CD14-positive monocyte (primary cell): Measurements from ENCODE around the gene FOXM1. TPM values are rescaled to one million over a fixed set of nuclear protein-coding genes. Genes with fewer than 3 reads are reported as not detected.

Experiments
- DNase-seq, 3 donors: peaks; one replicate each; pipeline ENCODE4 v3.0.0-alpha.2; 2011 to 2022
- H2AFZ ChIP-seq: 2 replicates; pipeline ENCODE4 v1.6.0; 2012; ENCODE audit warnings: mild to moderate bottlenecking, low read depth, low read length, inconsistent platforms; ENCODE audit not compliant: insufficient read depth, poor library complexity, severe bottlenecking
- H3K27ac ChIP-seq, 2 donors: 1 replicate in 1 of 2; 2 replicates in 1 of 2; pipeline ENCODE4 v1.5.1; 2012 to 2013; ENCODE audit warnings: low read length in 2 of 2, control low read depth in 1 of 2, inconsistent platforms in 1 of 2, low read depth in 1 of 2, mild to moderate bottlenecking in 1 of 2
- H3K27me3 ChIP-seq, 2 donors: one replicate each; pipeline versions ENCODE4 v1.6.0 to v1.6.1; 2011 to 2013; ENCODE audit warnings: low read length in 2 of 2; ENCODE audit not compliant: control insufficient read depth in 2 of 2, insufficient read depth in 2 of 2
- H3K36me3 ChIP-seq, 2 donors: replicated peaks in 1 of 2; 1 replicate in 1 of 2; 2 replicates in 1 of 2; pipeline versions ENCODE4 v1.5.1 to v1.6.1; 2012 to 2013; ENCODE audit warnings: low read length in 2 of 2, control low read depth in 1 of 2, inconsistent platforms in 1 of 2, mild to moderate bottlenecking in 1 of 2; ENCODE audit not compliant: insufficient read depth in 2 of 2, control insufficient read depth in 1 of 2
- H3K4me1 ChIP-seq, 2 donors: 1 replicate in 1 of 2; 2 replicates in 1 of 2; pipeline versions ENCODE4 v1.5.1 to v1.6.1; 2012 to 2013; ENCODE audit warnings: low read length in 2 of 2, control low read depth in 1 of 2, inconsistent platforms in 1 of 2, mild to moderate bottlenecking in 1 of 2, moderate library complexity in 1 of 2; ENCODE audit not compliant: insufficient read depth in 2 of 2, control insufficient read depth in 1 of 2
- H3K4me2 ChIP-seq: replicated peaks from 2 replicates; pipeline ENCODE3; 2012; ENCODE audit warnings: low read length, moderate library complexity, mild to moderate bottlenecking; ENCODE audit not compliant: poor library complexity, severe bottlenecking; ENCODE audit errors: extremely low read depth
- H3K4me3 ChIP-seq, 3 experiments: fragments of 200-600 bp in 1 of 3; sonication (generic) in 1 of 3; replicated peaks in 1 of 3; 1 replicate in 2 of 3; 2 replicates in 1 of 3; pipeline ENCODE4 v1.5.1; 2011 to 2013; ENCODE audit warnings: low read length in 3 of 3, mild to moderate bottlenecking in 3 of 3, control low read depth in 2 of 3, low read depth in 2 of 3, inconsistent platforms in 1 of 3, moderate library complexity in 1 of 3
- H3K79me2 ChIP-seq: 2 replicates; pipeline ENCODE4 v1.6.0; 2012; ENCODE audit warnings: mild to moderate bottlenecking, control low read depth, inconsistent platforms, low read length, moderate library complexity; ENCODE audit not compliant: insufficient read depth
- H3K9ac ChIP-seq: 2 replicates; pipeline ENCODE4 v1.6.0; 2017; ENCODE audit warnings: low read length, mild to moderate bottlenecking; ENCODE audit not compliant: insufficient read depth, poor library complexity, severe bottlenecking
- H3K9me3 ChIP-seq, 2 donors: replicated peaks in 1 of 2; 1 replicate in 1 of 2; 2 replicates in 1 of 2; pipeline versions ENCODE4 v1.5.1 to v1.6.1; 2012 to 2013; ENCODE audit warnings: low read length in 2 of 2, control low read depth in 1 of 2; ENCODE audit not compliant: control insufficient read depth in 1 of 2, insufficient read depth in 1 of 2
- H4K20me1 ChIP-seq: 2 replicates; pipeline ENCODE4 v1.6.0; 2012; ENCODE audit warnings: mild to moderate bottlenecking, low read length, control low read depth, moderate library complexity; ENCODE audit not compliant: insufficient read depth
- H3K27ac Mint-ChIP-seq, 7 donors: one replicate each; pipeline ENCODE4 v1.8.0; 2020; ENCODE audit warnings: mild to moderate bottlenecking in 7 of 7, mixed read lengths in 7 of 7, moderate library complexity in 6 of 7, inconsistent platforms in 2 of 7
- H3K27me3 Mint-ChIP-seq, 3 donors: one replicate each; pipeline ENCODE4 v1.8.0; 2021 to 2022; ENCODE audit warnings: low read depth in 3 of 3, mild to moderate bottlenecking in 3 of 3, mixed read lengths in 3 of 3, moderate library complexity in 3 of 3, inconsistent platforms in 1 of 3
- H3K36me3 Mint-ChIP-seq, 2 donors: one replicate each; pipeline ENCODE4 v1.8.0; 2020; ENCODE audit warnings: mixed read lengths in 2 of 2, inconsistent platforms in 1 of 2, mild to moderate bottlenecking in 1 of 2
- H3K4me1 Mint-ChIP-seq: one replicate; pipeline ENCODE4 v1.8.0; 2020; ENCODE audit warnings: mild to moderate bottlenecking, mixed read lengths
- H3K4me3 Mint-ChIP-seq, 2 donors: one replicate each; pipeline ENCODE4 v1.8.0; 2020; ENCODE audit warnings: mild to moderate bottlenecking in 2 of 2, mixed read lengths in 2 of 2, moderate library complexity in 1 of 2
- H3K9me3 Mint-ChIP-seq, 7 donors: one replicate each; pipeline ENCODE4 v1.8.0; 2020 to 2022; ENCODE audit warnings: mixed read lengths in 7 of 7, mild to moderate bottlenecking in 6 of 7, moderate library complexity in 6 of 7, inconsistent platforms in 2 of 7
- WGBS: methylation state at CpG from one replicate; pipeline ENCODE4 v1.1.5; 2013; ENCODE audit warnings: missing lambda C conversion rate; ENCODE audit not compliant: insufficient coverage; 5-methylcytosine and 5-hydroxymethylcytosine counted together
- intact Hi-C, 2 donors: fragments of 100-400 bp; cut with micrococcal nuclease; formaldehyde crosslinking; loops; one replicate each; pipeline versions ENCODE4 v1.15.0 to v1.15.1; 2023
- polyA plus RNA-seq, 3 donors: library from polyadenylated mRNA; depleted of rRNA in 1 of 3; unstranded in 2 of 3; stranded (reverse) in 1 of 3; fragments of 300-500 nt in 2 of 3; fragments of >200 nt in 1 of 3; fragmentation: Illumina TruSeq in 2 of 3; gene quantifications; 1 replicate in 2 of 3; 2 replicates in 1 of 3; pipeline ENCODE4 v1.2.3, GENCODE V29; 2012 to 2021
- TF ChIP-seq, protein P1 (sequence below): fragments of 200-600 bp; IDR thresholded peaks from one replicate; pipeline ENCODE4 v1.8.0; 2022; ENCODE audit warnings: antibody characterized with exemption, mild to moderate bottlenecking

FOXM1 gene
- polyA plus RNA-seq, 3 donors: 0.03 TPM; not detected in 2

DNA sequence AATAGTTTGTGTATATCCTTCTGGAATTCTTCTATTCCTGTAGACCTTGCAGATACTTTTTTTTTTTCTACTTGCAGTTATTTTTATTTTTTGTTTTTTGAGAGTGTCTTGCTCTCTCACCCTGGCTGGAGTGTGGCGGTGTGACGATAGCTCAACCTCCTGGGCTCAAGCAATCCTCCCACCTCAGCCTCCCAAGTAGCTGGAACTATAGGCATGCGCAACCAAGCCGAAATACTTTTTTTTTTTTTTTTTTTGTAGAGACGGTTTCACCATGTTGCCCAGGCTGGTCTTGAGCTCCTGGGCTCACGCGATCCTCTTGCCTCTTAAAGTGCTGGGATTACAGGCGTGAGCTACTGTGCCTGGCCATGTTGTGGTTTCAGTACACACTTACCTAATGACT, 23.7 kb upstream of the FOXM1 start:
- Histone ChIP-seq H4K20me1 (no peaks in the 10 kb centered on the region), H3K36me3 (no peaks in the 10 kb centered on the region), H3K9ac (no peak overlapping the region), H3K9me3 (no peaks in the 10 kb centered on the region), H3K4me3 (no peak overlapping the region), H3K4me1 (no peaks in the 10 kb centered on the region), H3K27ac (no peak overlapping the region), H3K27me3 (no peaks in the 10 kb centered on the region), H2AFZ (no peak overlapping the region), H3K4me2 (no peak overlapping the region), H3K79me2 (no peaks in the 10 kb centered on the region)
- Mint-ChIP-seq H3K27ac (no peak overlapping the region), H3K36me3 (no peaks in the 10 kb centered on the region), H3K4me3 (no peak overlapping the region), H3K27me3 (peaks cover 0 to 2% (median 2%) of the 10 kb centered on the region in 3 donors), H3K4me1 (no peaks in the 10 kb centered on the region), H3K9me3 (no peaks in the 10 kb centered on the region)
- 90% methylated on average over 2 of the region's 8 CpGs for WGBS
- no peak for DNase-seq
- intact Hi-C loops: no loop called here
- TF ChIP-seq, protein P1, sequence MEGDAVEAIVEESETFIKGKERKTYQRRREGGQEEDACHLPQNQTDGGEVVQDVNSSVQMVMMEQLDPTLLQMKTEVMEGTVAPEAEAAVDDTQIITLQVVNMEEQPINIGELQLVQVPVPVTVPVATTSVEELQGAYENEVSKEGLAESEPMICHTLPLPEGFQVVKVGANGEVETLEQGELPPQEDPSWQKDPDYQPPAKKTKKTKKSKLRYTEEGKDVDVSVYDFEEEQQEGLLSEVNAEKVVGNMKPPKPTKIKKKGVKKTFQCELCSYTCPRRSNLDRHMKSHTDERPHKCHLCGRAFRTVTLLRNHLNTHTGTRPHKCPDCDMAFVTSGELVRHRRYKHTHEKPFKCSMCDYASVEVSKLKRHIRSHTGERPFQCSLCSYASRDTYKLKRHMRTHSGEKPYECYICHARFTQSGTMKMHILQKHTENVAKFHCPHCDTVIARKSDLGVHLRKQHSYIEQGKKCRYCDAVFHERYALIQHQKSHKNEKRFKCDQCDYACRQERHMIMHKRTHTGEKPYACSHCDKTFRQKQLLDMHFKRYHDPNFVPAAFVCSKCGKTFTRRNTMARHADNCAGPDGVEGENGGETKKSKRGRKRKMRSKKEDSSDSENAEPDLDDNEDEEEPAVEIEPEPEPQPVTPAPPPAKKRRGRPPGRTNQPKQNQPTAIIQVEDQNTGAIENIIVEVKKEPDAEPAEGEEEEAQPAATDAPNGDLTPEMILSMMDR: no peak

GRCh38 chr12:2897418-2897817, 20.4 kb upstream of the FOXM1 start:
- Histone ChIP-seq H3K36me3 (no peaks in the 10 kb centered on the region), H4K20me1 (no peaks in the 10 kb centered on the region), H3K27me3 (no peaks in the 10 kb centered on the region), H3K9ac (no peak overlapping the region), H3K4me3 (no peak overlapping the region), H3K9me3 (no peaks in the 10 kb centered on the region), H3K79me2 (no peaks in the 10 kb centered on the region), H3K27ac (no peak overlapping the region), H2AFZ (no peak overlapping the region), H3K4me1 (no peaks in the 10 kb centered on the region), H3K4me2 (no peak overlapping the region)
- intact Hi-C loops: no loop called here
- WGBS: 100% methylated on average over 2 of the region's 5 CpGs
- TF ChIP-seq, protein P1: no peak
- Mint-ChIP-seq H3K27me3 (peaks cover 0 to 6% (median 2%) of the 10 kb centered on the region in 3 donors), H3K27ac (no peak overlapping the region), H3K4me1 (no peaks in the 10 kb centered on the region), H3K9me3 (no peaks in the 10 kb centered on the region), H3K4me3 (no peak overlapping the region), H3K36me3 (no peaks in the 10 kb centered on the region)
- DNase-seq: no peak
